GM12891 (cell line): ENCODE data around the gene ZNF2.

ENCODE experiments used
- POLR2A ChIP-seq: IDR thresholded peaks from 2 replicates; pipeline ENCODE4 v1.6.1; 2011; ENCODE audit warnings: low read depth, low read length, control low read depth
- POLR2AphosphoS5 ChIP-seq: IDR thresholded peaks from 2 replicates; pipeline ENCODE4 v1.6.1; 2011; ENCODE audit warnings: low read depth, low read length, control low read depth

DNA sequence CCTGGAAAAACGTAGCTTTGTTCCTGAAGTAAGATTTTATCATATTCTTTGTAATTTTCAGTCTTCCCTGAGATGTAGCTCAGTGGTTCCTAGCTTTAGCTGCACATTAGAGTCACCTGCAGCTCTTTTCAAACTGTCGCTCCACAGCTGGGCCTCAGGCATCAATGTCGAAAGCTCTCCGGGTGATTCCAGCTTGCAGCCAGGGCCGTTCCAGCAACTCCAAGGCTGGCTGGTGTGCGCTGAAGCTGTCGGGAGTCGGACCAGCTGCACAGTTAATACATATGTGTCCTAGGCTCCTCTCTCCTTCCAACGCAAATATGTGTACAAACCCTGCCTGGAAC lies 609 bp upstream of the ZNF2 start:
- TF ChIP-seq POLR2A, result no peak
- TF ChIP-seq POLR2AphosphoS5, result no peak
